Bronchus fibroblast of lung (primary cell): ENCODE results near the gene EEPD1. TPM values are rescaled to one million over a fixed set of nuclear protein-coding genes. Genes with fewer than 3 reads are reported as not detected.

Experiments
- total RNA-seq: library from RNA; depleted of rRNA; stranded (reverse); fragments of >200 nt; gene quantifications from 2 replicates; pipeline ENCODE4 v1.2.3, GENCODE V29; 2015

The EEPD1 gene
- total RNA-seq: 1.7 and 2.1 TPM in 2 replicates

DNA sequence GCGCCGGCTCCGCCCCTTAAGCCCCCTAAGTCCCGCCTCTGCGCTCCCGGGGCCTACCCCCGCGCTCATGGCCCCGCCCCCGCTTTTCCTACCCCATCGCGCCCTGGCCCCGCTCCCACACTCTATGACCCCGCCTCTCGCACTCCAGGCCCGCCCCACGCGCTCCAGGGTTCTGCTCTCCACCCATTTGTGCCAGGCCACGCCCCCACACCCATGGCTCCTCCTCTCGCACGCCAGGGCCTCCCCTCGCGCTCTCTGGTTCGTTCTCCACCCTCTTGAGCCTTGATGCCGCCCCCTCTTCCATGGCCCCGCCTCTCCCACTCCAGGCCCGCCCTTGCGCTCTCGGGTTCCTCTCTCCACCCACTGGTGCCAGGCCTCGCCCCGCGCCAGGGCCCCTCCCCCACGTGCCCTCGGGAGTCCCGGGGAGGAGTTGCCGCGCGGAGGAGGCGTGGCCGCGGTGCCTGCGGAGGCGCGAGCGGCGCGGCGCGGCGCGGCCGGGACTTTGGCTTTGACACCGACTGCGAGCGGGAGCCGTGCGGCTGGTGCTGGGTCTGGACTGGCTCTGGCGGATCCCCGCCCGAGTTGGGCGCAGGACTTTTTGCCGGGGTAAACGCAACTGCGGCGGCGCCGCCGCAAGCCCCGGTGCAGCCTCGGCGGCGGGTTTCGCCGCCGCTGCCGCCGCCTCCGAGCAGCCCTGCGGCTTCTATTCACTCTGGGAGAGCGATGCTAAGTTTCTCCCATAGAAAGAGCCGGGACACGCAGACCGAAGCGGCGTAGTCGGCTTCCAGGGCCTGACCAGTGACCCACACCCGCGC lies at the start of gene EEPD1:
Gene EEPD1, plus strand, starts transcription at position 499 of the 815 bp plus-strand sequence. CDS start 1,071 bp downstream, outside the sequence.

Other genes starting within 250 kb of the EEPD1 start
- 166 and 181 TPM in 2 replicates for gene ANLN, start 236.6 kb downstream of the EEPD1 start, total RNA-seq